ENCODE results near the gene SLC25A51.

The SLC25A51 gene, protein sequence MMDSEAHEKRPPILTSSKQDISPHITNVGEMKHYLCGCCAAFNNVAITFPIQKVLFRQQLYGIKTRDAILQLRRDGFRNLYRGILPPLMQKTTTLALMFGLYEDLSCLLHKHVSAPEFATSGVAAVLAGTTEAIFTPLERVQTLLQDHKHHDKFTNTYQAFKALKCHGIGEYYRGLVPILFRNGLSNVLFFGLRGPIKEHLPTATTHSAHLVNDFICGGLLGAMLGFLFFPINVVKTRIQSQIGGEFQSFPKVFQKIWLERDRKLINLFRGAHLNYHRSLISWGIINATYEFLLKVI

DNA sequence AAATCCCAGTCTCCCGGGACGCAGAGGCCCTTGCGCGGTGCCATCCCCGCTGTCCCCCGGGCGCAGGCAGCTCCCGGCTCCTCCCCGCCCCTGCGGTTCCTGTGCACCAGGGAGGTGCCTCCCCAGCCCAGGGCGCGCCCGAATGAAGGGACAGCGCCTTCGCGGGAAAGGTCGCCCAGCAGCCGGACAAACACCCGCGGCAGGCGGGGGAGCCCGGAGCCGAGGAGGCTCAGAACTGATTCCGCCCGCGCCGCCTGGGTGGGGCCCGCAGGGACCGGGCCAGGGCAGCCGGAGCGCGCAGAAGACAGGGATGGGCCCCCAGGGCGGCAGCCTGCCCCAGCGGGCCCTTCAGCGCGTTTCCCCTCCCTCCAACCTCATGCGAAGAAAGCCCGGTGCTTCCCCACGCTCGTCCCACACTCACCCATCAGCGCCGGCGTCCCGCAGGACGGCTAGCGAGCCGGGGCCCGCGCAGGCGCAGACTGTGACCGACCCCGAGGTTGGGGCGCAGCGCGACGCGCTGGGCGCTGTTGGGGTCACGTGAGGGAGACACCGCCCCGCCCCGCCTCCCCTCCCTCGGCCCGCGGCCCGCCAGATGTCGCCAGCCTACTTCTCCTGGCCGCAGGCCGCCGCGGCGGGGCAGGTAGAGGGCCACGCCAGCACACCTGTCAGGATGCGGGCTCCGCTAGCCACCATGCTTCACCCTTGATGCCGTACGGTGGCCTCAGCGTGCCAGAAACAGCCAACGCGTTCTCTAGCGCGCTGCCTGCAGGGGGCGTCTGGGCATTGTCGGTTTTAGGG, at the start of gene SLC25A51:
SLC25A51 (minus strand) TSS at position 481 of the 798 bp plus-strand sequence. CDS start 15,577 bp downstream, outside the sequence.
- DNase-seq = peak; percentile 96

DNA sequence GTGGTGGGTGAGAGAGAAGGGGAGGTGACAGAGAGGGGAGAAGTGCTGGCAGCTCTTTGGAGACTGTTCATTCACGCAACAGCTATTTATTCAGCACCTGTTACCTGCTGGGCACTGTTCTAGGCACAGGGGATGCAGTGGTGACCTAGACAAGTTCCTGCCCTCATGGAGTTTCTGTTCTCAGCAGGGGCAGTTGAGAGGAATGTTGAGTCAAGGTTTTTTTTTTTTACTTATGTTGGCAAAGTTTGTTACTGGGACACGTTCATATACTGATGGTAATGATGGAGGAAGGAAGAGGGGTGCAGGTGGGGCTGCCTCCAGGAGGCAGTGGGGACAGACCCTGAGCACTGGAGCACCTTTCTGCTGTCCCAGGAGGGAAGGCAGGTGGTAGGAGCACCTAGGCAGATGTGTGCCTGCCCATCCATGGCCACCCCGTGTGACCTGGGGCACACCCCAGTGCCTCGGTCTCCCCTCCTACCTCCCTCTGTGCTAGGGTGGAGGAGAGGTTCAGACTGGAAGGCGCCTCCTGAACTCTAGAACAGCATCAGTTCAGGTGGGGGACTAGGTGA, 49.4 kb upstream of the SLC25A51 start:
- DNase-seq = no peak

DNA sequence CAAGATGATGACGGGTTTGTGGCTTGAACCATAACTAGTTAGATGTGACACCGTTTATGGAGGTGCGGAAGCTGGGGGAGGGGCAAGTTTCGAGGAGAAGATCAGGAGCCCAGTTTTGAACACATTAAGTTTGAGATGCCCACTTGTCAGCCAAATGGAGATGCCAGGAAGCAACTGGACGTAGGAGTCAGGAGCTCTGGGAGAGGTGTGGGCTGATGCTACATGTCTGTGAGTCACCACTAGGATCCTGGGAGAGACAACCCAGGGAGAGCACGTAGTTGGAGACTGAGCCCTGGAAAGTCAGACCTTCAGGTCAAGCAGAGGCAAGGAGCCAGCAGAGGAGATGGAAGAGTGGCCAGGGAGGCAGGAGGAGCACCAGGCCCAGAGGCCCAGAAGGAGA, 48.8 kb upstream of the SLC25A51 start:
- no peak for DNase-seq

DNA sequence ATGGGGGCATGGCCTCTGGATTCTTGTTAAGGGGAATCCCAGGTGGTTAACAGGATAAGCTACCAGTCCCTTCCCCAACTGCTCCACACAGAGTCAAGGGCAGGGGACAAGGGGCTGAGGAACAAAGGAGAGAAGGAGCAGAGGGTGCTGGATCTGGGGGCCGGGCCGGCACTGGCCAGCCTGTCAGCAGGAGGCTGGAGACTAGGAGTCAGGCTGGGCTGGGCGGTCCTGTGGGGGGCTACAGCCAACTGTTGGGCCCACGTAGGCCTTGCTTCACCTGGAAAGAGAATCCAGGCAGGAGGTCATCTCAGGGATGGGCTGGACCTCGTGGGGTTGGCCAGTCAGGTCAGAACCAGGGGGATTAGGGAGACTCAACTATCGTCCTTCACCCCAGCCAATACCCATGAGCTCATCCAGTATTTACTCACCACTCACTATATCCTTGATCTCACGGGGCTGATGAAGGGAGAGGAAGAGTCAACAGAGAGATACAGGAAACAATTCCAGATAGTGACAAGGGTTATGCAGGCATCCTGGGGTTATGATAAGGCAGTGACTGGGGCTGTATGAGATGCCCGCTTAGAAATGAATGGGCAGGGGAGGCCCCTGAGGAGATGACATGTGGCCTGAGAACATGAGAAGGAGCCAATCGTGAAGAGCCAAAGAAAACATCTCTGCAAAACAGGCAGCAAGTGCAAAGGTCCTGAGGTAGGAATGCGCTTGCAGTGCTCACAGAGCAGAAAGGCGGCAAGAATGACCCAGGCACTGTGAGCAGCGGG, 47.9 kb upstream of the SLC25A51 start:
- DNase-seq = no peak

DNA sequence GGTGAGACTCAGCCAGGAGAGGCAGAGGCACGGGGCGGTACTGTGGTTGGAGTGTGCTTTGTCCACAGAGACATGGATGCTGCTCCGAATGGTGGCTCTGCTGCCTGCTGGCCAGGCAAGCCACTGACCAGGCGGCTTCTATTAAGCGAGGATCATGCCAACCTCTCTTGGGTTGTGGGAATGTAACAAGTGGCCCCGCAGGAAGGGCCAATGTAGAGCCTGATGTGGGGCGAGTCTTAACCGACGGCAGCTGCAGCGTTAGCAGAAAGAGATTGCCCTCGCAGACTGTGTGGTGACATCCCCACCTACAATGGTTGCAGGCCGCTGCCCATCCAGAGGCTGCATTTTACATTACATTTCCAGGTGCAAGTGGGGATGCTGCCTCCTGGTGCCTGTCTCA, 46.6 kb upstream of the SLC25A51 start:
- no peak for DNase-seq

DNA sequence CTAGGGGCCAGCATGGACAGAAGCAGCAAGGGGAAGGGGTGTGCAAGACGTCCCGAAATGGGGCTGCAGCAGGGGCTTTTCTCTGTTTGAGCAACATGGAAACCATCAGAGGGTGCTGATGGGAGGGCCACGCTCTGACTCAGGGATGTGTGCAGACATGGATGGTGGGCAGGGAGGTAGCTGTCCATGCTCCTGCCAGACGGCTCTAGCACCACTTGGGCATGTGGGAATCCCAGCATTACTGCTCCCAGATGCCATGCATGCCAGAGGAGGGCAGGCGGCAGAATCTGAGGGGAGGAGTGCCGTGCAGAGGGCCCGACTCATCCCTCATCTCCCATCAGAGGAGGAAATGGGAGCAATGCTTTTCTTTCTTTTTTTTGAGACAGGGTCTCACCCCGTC, 45.6 kb upstream of the SLC25A51 start:
- no peak for DNase-seq

DNA sequence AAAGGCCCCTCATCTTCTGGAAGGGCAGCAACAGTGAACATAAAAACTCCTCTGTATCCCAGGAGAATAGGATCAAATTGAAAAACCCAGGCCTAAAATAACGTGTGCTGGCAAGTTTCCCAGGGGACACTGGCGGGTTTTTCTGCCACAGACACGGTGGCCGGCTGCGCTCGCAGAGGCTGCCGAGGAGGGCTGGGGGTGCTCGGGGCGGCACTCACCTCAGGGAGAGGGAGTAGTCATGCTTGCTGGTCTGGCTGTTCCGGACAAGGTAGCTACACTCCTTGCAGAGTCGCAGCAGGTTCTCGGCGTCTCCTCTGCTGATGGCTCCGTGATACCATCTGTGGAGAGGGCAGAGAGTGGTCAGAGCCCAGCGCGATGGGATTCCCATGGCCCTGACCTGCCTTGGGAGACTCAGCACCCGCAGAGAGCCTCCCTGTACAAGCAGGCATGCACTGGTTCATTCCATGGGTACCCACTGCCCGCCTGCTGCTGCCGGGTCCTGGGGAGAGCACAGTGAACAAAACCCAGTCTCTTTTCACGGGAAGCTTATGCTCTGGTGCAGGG, 44.6 kb upstream of the SLC25A51 start:
- no peak for DNase-seq

DNA sequence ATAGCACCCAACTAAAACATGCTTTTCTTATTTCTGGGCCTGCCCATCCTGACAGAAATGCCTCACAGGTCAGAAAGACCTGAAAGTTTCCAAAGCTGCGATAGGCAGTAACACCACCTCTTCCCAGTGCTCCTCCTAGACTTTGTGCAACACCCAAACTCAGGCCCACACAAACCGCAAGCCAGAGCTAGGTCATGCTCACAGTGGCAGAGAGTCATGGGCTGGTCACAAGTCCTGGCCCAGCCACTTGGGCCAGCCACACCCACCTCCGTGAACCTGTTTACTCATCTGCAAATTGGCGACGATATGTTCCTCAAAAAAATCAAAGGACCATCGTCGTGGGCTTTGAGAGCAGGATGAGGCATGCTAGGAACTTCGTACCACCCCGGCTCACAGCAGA, 44.0 kb upstream of the SLC25A51 start:
- no peak for DNase-seq

DNA sequence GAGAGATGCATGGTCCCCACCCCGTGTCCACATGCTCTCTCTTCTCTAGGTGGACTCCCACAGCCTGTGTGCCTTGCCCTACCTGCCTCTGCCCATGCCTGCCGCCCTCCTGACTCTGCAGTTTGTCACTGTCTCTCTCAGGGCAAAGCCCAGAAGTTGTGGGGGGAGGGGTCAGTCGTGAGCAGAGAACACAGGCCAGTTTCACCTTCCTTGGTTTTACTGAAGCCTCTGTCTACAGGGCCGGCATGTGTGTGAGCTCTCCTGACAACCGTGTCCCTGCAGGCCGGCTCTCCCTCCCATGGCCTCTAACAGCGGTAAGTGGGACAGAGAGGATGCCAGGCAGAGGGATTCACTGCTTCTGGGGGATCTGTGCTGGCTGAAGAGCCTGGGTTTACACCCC, 43.5 kb upstream of the SLC25A51 start:
- DNase-seq = no peak

DNA sequence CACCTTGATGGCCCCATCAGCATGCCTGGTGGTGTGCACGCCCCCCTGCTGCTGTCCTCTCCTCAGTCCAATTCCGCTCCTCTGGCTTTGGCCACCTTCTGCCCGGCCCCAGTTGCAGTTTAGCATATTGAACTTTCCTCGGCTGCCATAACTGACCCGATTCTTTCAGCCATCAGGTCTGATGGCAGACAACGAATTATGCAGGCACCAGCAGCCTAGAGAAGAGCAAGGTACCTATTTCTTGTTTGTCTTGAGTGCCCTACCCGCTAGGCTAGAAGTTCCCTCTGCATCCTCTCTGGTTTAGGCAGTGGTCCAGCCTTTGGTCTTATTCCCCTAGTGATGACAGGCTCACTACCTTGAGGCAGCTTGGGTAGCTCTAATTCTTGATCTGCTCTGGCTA, 43.0 kb upstream of the SLC25A51 start:
- no peak for DNase-seq

DNA sequence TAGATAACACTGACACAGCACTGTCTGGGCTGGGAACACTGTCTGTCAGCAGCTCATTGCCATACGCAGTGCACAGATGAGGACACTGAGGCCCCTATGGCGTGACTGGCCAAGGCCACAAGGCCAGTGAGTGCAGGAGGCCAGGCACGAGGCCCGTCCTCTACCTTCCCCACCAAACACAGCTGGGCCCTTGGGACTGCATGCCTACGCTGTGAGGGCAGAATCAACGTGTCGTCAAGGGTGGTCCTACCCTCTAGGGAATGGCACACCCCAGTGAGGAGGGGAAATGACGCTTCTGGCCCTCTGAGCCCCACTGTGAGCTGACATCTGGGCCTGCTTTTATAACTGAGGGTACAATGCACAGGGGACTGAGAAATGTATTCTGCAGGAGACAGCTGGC, 42.1 kb upstream of the SLC25A51 start:
- DNase-seq = no peak

DNA sequence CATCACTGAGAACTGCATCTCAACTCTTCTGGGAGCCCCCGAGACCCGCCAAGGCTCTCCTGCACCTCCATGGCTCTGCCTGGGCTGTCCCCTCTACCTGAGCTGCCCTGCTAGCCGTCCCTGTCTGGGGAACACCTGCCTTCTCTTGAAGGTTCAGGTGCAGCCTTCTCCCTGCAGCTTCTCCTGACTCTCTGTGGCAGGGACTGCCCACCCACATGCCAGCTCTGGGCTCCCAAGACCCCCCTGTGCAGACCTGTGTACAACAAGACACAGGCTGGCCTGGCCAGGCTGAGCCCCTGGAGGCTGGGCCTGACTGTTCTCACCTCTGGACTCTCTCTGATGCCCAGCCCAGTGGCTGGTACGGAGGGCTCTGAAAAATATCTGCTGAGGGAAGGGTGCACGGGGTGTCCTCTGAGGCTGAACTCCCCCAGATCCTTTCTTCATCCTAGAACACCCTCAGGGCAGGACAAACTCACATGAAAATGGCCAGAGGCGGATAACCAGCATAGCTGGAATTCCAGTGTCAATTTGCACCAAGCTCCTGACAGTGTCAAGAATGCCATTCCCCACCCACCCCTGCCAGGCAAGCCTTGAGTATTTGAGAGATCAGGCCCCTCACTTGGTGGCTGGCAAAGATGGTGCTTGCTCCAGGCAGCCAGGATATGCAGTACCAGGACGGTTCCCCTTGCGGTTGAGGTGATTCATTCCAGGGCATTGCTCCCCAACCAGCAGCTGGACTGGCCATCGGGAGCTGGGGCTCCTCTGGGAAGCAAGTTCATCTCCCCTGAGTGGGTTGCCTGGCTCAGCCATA, 40.9 kb upstream of the SLC25A51 start:
- DNase-seq = no peak

DNA sequence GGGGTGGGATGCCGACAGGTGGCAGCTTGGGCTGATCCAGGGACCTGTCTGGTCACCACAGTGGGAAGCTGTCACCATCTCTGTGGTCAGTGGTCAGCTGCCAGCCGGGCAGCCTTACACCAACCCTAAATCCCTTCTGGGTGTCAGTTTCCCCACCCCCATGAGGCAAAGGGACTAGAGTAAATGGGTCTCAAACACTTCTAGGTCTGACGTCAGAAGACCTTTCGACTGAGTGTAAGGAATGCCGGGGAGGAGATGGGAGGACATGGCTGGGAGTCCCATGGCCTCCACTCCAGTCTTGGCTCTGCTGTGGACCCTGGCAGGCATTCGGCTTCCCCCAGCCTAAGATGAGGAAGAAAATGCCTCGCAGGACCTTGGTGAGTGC, 40.3 kb upstream of the SLC25A51 start:
- no peak for DNase-seq

DNA sequence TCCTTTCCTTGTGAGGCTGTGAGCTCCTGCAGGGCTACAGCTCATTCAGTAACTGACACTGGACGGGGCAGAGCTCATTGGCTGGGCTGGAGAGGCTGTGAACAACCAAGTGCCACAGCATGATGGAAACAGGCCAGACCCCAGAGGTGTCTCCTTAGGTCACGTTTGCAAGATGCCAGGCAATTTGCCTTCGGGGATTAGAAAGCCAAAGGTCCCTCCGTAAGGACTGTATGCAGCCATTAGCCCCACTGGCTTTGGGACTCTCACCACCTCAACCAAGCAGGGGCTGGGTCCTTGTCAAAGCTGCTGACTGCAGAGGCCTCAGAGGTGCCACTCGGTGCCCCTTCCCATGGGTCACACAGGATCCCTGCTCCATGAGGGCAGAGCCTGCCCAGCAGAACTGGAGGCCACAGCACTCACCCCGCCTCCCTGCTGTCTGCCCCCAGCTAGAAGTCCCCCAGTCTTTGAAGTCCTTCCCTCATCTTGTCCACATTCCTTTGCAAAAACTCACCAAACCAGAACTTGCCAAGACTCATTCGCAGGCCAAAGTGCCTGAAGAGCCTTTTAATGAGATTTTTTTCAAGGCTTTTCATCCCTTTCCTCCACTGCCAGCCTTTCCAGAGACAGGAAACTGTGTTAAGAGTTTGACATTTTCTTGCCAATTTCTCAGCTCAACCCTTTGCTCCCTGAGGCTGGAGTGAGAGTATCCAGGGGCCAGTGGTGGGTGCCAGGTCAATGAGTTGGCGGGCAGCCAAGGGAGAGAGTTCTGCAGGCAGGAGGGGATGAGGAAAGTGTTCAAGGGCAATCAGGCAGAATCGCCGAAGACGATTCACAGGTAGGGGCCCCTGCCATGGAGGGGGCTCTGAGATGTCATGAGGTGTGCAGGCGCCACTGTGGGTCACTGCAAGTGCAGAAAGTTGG, 39.7 kb upstream of the SLC25A51 start:
- DNase-seq = no peak

DNA sequence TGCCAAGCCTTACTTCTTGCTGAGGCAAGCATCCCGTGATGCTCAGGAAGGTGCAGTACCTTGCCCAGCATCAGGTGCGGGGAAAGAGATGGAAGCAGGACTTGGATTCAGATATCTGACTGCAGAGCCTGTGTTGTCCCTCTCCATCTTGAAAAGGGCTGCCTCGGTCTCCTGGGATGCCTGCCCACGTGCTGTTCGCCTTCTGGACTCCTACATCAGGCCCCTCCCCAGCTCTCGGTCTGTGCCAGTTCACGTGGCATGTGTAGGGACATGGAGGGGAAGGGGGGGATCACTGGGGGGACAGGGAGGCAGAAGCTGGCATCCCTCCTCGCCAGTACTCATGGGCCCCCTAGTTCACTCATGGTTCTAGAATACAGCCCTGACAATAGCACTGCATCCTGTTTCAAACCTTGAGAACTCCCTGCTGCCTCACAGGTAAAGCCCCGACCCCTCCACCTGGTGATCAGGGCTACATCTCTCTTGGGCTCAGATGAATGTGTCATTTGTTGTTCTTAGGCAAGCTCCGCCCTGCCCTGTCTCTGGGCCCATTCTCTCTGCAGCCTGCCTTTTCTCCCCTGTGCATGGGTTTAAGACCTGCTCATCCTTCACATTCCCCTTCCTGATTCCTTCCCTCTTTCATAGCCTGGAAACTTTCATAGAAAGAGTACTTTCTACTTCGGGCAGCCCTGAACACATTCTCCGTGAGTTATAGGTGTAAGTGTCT, 38.9 kb upstream of the SLC25A51 start:
- no peak for DNase-seq

DNA sequence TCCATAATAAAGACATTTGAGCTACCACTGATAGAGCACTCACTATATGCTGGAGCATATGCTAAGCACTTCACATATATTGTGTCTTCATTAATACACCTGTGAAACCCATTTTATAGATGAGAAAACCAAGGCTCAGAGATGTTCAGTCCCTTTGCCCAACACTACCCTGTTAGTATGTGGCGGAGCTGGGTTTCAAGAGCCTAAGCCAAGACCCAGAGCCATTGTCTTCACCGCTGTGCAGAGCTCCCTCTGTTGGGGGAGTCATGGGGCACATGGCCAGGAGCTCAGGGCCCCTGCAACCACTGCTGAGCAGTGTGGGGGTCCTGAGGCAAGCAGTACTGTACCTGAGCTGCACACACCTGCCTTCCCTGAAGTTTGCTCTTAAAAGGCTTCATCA, 37.3 kb upstream of the SLC25A51 start:
- DNase-seq = no peak

DNA sequence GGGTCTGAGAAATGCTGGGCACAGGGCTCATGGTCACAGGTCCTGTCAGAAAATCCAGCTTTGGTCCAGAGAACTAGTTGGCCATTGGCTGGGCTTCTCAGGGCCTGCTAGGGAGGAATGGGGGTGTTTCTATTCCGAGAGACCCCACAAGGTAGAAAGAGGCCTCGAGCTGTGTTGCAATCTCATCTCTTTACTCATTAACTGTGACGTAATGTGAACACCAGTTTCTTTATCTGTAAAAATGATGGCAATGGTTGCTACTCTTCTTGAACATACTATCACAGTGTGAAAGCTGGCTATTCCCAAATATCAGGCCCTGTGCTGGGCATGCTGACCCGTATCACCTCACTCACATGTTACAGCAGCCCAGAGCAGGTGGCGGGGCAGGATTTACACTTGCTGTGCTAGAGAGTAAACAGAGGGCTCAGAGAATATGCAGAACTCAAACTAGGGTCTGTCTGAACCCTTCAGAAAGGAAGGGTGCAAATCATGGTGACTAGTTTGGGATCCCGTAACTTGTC, 35.7 kb upstream of the SLC25A51 start:
- no peak for DNase-seq

DNA sequence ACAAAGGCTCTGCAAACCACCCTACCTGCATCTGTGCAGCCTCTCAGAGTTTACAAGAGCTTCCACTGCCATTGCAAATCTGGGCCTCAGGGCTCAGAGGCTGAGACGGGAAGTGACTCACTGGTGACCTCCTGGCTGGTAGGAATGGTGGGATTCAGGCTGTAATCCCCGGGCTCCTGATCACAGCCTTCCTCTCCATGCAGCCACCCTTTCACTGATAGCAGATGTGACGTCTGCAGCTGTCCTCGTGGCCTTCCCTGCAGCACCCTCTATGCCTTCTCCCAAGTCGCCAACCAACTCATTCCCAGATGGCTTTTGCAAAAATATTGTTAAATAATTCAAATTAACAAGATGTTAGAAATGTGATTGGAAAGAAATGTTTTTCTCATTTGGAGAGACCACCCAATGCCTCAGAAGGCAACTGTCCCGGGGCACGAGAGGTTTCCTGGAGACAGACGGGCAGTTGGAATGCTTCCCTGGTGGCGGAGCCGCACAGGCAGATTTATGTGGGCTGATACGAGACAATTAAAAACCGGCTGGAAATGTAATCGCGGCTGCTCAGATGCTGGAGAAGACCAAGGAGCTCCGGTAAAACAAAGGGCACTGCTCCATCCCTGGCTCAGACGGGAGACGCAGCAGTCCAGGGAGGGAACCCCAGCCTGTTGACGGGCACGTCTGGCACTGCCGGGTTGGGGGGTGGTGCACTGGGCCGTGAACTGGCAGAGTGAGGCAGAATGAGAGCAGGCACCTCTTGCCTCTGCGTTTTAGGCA, 34.4 kb upstream of the SLC25A51 start:
- DNase-seq = no peak

DNA sequence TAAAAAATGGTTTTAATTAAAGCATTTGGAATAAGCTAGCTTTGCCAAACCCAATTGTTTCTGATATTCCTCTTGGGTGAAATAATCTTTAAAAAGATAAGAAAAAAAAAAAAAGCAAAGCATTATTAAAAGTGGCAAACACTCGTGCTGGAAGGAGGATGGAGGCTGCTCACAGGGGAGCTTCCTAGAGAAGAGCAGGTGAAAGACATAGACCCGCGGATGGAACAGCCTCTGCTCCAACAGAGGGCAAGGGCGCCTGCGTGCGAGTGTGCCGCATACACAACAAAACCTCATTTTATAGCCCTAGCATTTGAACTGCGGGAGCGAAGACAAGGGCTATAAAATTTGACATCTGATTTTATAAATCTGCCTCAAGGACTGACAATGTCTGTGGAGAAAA, 33.4 kb upstream of the SLC25A51 start:
- no peak for DNase-seq
